Measurements from ENCODE around the gene EPX.

GRCh38 chr17:58219789-58220183, 27.3 kb downstream of the EPX start:
- TF ChIP-seq CTCF (IDR thresholded peaks at IDR 0.05) (no peak), POLR2A (IDR thresholded peaks at IDR 0.05) (no peak)

Data from Peyer's patch (tissue), 4 donors.